Right lobe of liver (tissue), 6 donors: ENCODE data around the gene PACRG. TPM values are rescaled to one million over a fixed set of nuclear protein-coding genes. Genes with fewer than 3 reads are reported as not detected.

Experiments used
- ATAC-seq, 4 donors: fragments of 200-7000 bp; cut with Tn5 transposase; one replicate each; pipeline ENCODE4 v1.9.1; 2020; ENCODE audit warnings: mild to moderate bottlenecking in 4 of 4, moderate library complexity in 4 of 4
- DNase-seq, 3 donors: peaks; one replicate each; pipeline ENCODE4 v3.0.0-alpha.2; 2020
- H3K27ac ChIP-seq, 3 donors: fragments of 200-600 bp; one replicate each; pipeline ENCODE4 v1.8.0; 2022
- H3K27me3 ChIP-seq, 2 donors: fragments of 200-600 bp; one replicate each; pipeline ENCODE4 v1.8.0; 2022
- H3K36me3 ChIP-seq, 4 donors: fragments of 200-600 bp; sonication (generic) in 1 of 4; one replicate each; pipeline versions ENCODE4 v1.5.1 to v1.8.0; 2017 to 2022; ENCODE audit warnings: control low read depth in 1 of 4
- H3K4me1 ChIP-seq, 4 donors: fragments of 200-600 bp; sonication (generic) in 1 of 4; one replicate each; pipeline versions ENCODE4 v1.5.1 to v1.8.0; 2017 to 2022; ENCODE audit warnings: control low read depth in 1 of 4
- H3K4me3 ChIP-seq, 3 donors: fragments of 200-600 bp; one replicate each; pipeline ENCODE4 v1.8.0; 2022
- H3K9me3 ChIP-seq, 4 donors: fragments of 200-600 bp; sonication (generic) in 1 of 4; one replicate each; pipeline versions ENCODE4 v1.5.1 to v1.8.0; 2017 to 2022; ENCODE audit warnings: control low read depth in 1 of 4
- CTCF ChIP-seq, 4 donors: fragments of 200-600 bp in 3 of 4; fragments of 450-650 bp in 1 of 4; IDR thresholded peaks; one replicate each; pipeline versions ENCODE4 v1.5.1 to v1.8.0; 2016 to 2022; ENCODE audit warnings: antibody characterized with exemption in 4 of 4, mild to moderate bottlenecking in 2 of 4
- POLR2A ChIP-seq: fragments of 450-650 bp; IDR thresholded peaks from one replicate; pipeline ENCODE4 v1.6.1; 2017; ENCODE audit warnings: antibody characterized with exemption, mild to moderate bottlenecking
- WGBS: methylation state at CpG from one replicate; pipeline ENCODE4 v1.1.6; 2018; ENCODE audit warnings: low coverage, low lambda C conversion rate; ENCODE audit not compliant: insufficient coverage; ENCODE audit errors: missing lambda C conversion rate; 5-methylcytosine and 5-hydroxymethylcytosine counted together
- intact Hi-C, 2 donors: fragments of 100-400 bp; cut with DNase I; formaldehyde crosslinking; loops; one replicate each; pipeline versions ENCODE4 v1.11.2 to v1.14.1; 2022
- total RNA-seq, 6 experiments: library from RNA; depleted of rRNA in 2 of 6; stranded (reverse); fragments of >200 nt in 2 of 6; fragmentation: NEBNext Ultra II Directional in 3 of 6; extraction: Animal tissue kit (Norgen Biotek cat#: 25700) in 3 of 6; gene quantifications; one replicate each; pipeline versions ENCODE4 v1.1.0 to v1.2.4, GENCODE V29; 2016 to 2023
- donor health status: DM: no; HTN: yes; CAD: no.
- donor health status: DM: no; HTN: no; CAD: no.
- donor health status: DM: no; HTN: no; CAD: no.
- donor health status: DM: no; HTN: yes; CAD: no.
- donor health status: DM: no; HTN: yes; CAD: no.

PACRG gene
- total RNA-seq, 6 experiments from 2014 or later = 0.25 to 5.3 (median 2.7) TPM

DNA sequence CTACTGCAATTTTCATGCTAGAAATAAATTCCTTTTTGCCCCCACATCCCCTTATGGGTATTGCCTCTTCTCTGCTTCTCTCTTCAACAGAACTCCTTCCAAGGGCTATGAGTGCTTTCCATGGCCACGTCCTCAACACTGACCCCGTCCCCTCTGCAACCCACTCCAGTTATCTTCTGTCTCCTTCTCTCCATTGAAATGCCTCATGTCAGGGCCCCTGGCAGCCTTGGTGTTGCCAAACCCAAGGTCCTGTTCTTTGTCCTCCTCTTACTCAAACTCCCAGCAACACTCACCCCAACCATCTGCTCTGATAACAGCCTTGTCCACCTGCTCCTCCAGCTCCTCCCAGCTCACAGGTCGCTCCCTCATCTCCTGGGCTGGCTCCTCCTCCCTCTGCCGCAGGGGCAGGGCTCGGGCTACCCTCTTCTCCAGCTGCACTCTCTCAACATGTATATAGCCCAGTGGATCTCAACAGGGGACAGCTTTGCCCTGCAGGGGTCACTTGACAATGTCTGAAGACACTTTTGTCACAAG lies 490.7 kb downstream of the PACRG start:
- WGBS = 91% methylated on average over 5 of the region's 5 CpGs
- no peak for TF ChIP-seq CTCF (IDR thresholded peaks at IDR 0.05)
- TF ChIP-seq POLR2A = no peak
- Histone ChIP-seq H3K27ac (no peak overlapping the region), H3K4me3 (no peak overlapping the region), H3K27me3 (no peaks in the 10 kb centered on the region), H3K36me3 (no peaks in the 10 kb centered on the region), H3K9me3 (no peaks in the 10 kb centered on the region), H3K4me1 (no peaks in the 10 kb centered on the region)
- intact Hi-C loops = no loop called here
- ATAC-seq (no peak), DNase-seq (no peak)

- Histone ChIP-seq H3K9me3 (no peaks in the 10 kb centered on the region), H3K36me3 (no peaks in the 10 kb centered on the region), H3K4me1 (no peaks in the 10 kb centered on the region), H3K4me3 (no peak overlapping the region), H3K27me3 (no peaks in the 10 kb centered on the region), H3K27ac (no peak overlapping the region)
- intact Hi-C loops = no loop called here
- ATAC-seq = no peak
- DNase-seq = no peak
- TF ChIP-seq CTCF (IDR thresholded peaks at IDR 0.05) (no peak), POLR2A (no peak)
- WGBS = 88% methylated on average over 7 of the region's 9 CpGs
These were observed 498.5 kb downstream of the PACRG start for GRCh38 chr6:163226181-163226835.

DNA sequence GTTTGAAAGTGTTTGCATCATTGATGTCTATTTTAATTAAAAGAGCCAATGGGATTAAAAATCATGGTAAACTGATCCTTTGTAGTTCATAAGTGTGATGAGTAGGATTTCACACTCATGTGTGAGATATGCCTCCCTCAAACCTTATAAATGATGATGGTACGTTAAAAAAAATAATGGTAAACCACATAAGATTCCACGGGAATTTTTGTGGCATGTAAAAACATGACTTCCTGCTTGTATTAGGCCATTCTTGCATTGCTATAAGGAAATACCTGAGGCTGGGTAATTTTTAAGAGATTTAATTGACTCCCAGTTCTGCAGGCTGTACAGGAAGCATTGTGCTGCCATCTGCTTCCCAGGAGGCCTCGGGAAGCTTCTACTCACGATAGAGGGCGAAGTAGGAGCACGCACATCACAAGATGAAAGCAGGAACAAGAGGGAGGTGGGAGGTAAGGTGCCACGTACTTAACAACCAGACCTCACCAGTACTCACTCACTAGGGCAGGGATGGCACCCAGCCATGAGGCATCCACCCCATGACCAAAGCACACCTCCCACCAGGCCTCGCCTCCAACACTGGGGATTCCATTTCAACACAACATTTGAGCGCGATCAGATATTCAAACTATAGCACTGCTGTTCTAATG lies 499.2 kb downstream of the PACRG start:
- DNase-seq = no peak
- TF ChIP-seq POLR2A (no peak), CTCF (IDR thresholded peaks at IDR 0.05) (no peak)
- WGBS = 93% methylated on average over 10 of the region's 10 CpGs

GRCh38 chr6:163228041-163228440 lies 500.3 kb downstream of the PACRG start:
- no peaks in the 10 kb centered on the region for H3K27me3 ChIP-seq
- H3K4me1 ChIP-seq = peaks cover 0 to 7% (median 0%) of the 10 kb centered on the region in 4 donors
- H3K9me3 ChIP-seq = no peaks in the 10 kb centered on the region
- 78% methylated on average over 1 of the region's 1 CpG for WGBS
- TF ChIP-seq CTCF (IDR thresholded peaks at IDR 0.05) (no peak), POLR2A (no peak)
- no peak overlapping the region for H3K27ac ChIP-seq
- DNase-seq (no peak), ATAC-seq (no peak)
- no peak overlapping the region for H3K4me3 ChIP-seq
- intact Hi-C loops = no loop called here
- no peaks in the 10 kb centered on the region for H3K36me3 ChIP-seq

More for the DNA sequence above, 499.2 kb downstream of the PACRG start:
- ATAC-seq = no peak
- Histone ChIP-seq H3K27ac (no peak overlapping the region), H3K36me3 (no peaks in the 10 kb centered on the region), H3K27me3 (no peaks in the 10 kb centered on the region), H3K4me3 (no peak overlapping the region), H3K9me3 (no peaks in the 10 kb centered on the region), H3K4me1 (peaks cover 0 to 5% (median 0%) of the 10 kb centered on the region in 4 donors)
- intact Hi-C loops = no loop called here
